GM12872 (cell line): ENCODE results near the gene RGS3.

ENCODE experiments used
- TF ChIP-seq, protein P1 (sequence below): IDR thresholded peaks from 3 replicates; pipeline ENCODE4 v1.5.1; 2011; ENCODE audit warnings: low read depth, mild to moderate bottlenecking, low read length, moderate library complexity; ENCODE audit not compliant: insufficient read depth

Gene RGS3

DNA sequence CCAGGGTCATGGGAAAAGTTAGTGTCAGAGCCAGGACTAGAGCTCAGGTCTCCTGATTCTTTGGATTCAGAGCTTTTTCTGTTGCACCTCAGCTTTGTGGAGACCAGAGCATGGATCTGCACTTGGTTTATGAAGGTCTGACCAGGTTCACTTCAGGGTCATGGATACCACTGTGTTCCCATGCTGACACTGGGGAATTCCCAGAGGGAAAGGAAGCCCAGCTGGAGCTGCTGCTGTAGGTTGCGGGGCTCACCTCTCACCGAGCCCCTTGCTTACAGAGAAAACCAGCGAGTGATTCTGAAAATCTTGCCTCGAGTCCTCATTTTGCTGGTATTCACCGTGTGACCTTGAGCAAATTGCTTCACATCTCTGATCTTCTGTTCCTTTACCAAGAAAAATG, 83.0 kb downstream of the RGS3 start:
- TF ChIP-seq, protein P1, sequence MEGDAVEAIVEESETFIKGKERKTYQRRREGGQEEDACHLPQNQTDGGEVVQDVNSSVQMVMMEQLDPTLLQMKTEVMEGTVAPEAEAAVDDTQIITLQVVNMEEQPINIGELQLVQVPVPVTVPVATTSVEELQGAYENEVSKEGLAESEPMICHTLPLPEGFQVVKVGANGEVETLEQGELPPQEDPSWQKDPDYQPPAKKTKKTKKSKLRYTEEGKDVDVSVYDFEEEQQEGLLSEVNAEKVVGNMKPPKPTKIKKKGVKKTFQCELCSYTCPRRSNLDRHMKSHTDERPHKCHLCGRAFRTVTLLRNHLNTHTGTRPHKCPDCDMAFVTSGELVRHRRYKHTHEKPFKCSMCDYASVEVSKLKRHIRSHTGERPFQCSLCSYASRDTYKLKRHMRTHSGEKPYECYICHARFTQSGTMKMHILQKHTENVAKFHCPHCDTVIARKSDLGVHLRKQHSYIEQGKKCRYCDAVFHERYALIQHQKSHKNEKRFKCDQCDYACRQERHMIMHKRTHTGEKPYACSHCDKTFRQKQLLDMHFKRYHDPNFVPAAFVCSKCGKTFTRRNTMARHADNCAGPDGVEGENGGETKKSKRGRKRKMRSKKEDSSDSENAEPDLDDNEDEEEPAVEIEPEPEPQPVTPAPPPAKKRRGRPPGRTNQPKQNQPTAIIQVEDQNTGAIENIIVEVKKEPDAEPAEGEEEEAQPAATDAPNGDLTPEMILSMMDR = no peak

DNA sequence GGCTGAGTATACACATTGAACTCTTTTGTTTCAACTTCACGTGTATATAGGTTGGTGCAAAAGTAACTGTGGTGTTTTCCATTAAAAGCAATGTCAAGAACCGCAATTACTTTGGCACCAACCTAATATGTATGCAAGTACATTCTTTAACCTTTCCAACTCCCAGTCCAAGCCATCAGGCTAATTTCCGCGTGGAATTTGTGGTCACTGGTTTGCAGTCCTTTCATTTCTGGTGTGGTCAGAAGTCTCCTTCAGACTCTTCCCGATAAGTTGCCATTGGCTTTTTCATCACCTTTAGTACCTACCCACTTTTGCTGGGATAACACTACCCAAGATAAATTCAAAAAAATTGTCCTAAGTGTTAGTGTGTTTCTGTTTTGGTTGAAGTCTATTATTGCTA, 84.0 kb downstream of the RGS3 start:
- TF ChIP-seq, protein P1 = no peak

DNA sequence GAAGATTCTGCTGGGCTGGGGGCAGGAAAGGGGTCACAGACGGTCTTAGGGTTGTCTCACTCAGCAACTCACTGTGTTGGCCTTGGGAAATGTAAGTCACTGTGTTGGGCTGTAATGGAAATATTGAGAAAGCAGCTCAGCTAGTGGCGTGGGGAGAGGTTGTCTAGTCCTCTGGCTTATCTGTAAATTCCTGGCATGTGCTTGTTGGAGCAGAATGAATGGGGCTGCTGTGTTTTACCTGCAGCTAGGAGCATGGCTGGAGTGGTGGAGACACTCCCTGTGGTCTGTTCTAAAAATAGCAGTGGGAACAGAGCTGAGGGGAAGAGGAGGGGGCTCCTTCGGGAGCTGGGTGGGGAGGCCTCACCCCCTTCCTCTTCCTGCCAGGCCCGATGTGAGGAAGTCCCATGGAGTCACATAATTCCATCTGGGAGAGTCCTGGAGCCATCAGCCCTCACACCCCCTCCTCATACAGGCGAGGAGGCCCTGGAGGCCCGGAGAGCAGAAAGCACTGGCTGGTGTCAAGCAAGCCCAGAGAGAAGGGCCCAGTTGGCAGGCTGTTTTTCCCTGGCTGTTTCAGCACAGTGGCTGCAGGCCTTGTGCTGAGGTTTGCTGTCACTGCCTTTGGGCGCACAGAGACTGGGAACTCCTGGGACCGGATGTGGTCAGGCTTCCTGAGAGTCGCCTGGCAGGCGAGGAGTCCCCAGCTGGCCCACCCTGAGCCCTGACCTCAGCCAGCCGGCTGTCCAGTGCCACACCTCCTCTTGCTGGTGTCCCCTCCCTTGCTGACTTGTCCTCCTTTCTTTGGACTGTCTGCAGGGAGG, 84.9 kb downstream of the RGS3 start:
- TF ChIP-seq, protein P1 = no peak

DNA sequence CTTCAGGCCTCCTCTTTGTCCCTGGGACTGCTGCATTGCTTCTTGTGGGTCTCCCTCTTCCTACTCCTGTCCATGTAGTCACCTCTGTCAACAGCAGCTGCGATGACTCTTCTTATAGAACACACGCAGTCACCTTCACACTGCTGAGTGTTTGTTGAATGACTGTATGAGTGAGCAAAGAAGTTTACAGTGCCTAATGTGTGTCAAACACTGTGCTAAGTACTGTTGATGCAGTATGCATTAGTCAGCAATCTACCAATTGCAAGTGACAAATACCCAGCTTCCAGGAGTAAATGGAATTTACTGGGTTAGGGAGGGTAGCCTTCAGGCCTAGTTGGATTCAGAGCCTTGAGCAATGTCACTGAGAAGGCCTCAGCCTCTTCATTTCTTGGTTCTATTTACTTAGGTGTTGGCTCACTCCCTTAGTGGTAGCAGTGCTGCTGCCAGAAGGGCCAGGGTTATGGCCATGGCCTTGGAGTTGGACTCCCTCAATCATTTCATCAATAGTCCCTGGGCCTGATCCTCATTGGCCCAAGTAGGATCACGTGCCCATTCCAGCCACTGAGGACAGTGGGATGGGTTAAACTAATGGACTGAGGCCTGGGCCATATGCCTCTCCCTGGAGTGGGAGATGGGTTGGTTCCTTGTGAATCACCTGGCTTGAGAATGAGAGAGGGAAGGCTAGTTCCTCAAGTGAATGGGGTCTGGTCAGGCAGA, 93.5 kb downstream of the RGS3 start:
- TF ChIP-seq, protein P1 = no peak

DNA sequence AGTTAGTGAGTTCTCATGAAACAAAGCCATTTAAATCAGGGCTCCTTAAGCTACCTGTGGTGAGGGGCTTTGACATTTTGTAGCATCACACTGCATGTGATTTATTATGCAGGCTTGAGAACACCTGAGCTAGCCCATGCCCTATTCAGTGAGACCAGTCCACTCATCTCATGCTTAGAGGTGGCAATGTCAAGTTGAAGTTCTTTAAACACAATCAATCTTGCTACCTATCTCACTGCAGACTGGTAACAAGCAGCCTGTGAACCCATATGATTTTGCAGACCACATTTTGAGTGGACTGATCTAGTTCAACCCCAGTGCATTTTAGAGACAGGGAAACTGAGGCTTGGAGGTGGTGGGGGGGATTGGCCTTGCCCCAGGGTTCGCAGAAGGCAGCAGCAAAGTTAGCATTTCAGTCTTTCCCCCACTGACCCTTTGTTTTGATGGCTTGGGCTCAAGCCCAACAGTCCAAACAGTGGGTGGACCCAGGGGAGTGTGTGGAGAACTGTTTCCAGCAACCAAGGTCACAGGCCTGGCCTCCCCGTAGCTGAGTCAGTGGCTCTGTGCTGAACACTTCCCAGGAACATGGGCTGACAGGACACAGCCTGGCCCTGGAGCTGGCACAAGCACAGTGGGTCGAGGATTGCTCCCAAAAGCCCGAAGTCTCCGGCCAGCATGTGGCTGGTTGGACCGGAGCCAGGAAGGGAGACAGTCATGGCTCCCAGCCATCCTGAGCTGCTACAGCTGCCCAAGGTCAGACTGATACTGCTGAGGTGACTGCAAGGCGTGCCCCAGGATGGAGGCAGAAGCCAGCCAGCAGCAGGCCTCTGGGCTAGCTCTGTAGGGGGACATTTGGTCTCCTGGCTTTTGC, 95.3 kb downstream of the RGS3 start:
- TF ChIP-seq, protein P1 = no peak

DNA sequence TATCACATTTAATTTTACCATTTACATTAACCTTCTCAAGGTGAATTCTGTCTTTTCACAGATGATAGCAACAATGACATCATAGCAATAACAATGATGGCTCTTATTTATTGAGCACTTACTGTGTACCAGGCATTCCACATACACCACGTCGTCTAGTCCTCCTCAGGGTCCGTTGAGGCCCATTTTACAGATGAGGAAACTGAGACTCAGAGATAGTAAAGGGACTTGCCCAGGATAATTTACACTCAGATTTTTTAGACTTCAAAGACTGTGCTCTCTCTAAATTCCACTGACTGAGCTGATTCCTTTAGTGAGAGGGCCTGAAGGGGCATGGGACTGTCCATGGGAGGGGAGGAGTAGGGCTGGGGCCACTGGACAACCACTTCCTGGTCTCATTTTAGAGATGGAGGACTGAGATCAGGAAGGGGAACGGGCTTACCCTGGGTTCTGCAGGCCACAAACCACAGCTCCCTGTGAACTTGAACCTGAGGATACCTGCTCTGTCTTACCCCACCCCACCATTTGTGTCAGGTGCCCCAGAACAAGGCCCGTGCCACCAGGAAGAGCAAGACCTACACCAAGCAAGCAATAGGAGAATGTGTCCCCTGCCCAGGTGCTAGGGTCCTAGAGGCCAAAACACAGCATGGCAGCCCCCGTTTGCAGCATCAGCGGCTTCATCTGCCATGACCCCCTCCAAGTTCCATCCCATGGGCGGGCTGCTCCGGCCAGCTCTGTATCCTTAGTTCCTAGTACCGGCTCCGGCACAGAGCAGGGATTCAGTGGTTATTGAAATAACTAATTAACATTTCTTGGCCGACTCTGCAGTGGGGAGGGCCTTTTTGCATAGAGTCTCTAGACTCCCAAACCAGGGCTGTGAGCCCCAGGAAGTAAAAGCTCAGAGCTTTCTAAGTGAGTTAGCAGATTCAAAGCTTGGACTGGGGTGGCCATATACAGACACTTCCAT, 96.6 kb downstream of the RGS3 start:
- TF ChIP-seq, protein P1 = no peak
